Body of pancreas (tissue), 4 donors: ENCODE data around the gene ING3.

ENCODE experiments used
- CTCF ChIP-seq, 7 experiments: fragments of 450-650 bp in 4 of 7; fragments of 200-600 bp in 3 of 7; sonication (generic) in 3 of 7; IDR thresholded peaks; one replicate each; pipeline ENCODE4 v1.5.1; 2016 to 2019; ENCODE audit warnings: antibody characterized with exemption in 7 of 7
- POLR2A ChIP-seq, 3 donors: fragments of 450-650 bp; IDR thresholded peaks; one replicate each; pipeline ENCODE4 v1.6.1; 2016; ENCODE audit warnings: antibody characterized with exemption in 3 of 3, mild to moderate bottlenecking in 2 of 3

GRCh38 chr7:120924837-120925236 is 25.7 kb upstream of the ING3 start:
- TF ChIP-seq CTCF (IDR thresholded peaks at IDR 0.05), result no peak
- TF ChIP-seq POLR2A (IDR thresholded peaks at IDR 0.05), result no peak
